T-helper 9 cell (primary cell): ENCODE results near the gene KRAS.

Experiments
- DNase-seq: peaks from one replicate; pipeline ENCODE4 v3.0.0-alpha.2; 2020

The KRAS gene

DNA sequence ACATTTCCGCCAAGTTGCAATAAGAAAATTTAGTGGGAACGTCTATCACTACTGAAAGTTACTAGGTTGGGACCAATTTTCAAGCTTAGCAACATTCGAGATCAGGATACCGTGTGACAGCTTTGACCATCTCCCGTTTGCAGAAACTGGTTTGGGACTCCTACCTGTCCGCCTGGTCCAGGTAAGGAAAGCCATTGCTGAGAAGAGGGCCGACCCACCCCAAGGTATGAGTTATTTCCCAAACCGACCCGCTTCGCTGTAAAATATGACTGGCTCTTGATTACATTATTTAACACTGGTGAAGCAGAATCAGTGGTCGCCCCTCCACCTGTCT is 56.0 kb downstream of the KRAS start:
- DNase-seq, result no peak

DNA sequence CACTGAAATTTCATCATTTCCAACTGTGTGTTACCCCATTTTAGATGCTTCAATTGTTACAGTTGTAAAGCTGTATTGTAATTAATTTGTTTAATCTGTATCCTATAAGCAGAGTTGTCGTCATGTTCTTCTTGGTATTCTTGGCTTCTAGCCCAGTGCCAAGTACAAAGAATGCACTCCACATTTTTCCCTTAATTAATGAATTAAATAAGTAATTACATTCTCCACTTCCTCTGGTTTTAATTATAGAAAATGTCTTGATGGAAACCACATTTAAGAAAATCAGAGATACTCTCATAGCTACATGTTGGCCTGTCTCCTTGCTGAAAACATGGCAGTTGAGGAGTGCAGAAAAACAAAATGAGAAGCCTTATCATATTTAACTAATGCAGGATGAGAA is 56.5 kb downstream of the KRAS start:
- no peak for DNase-seq

DNA sequence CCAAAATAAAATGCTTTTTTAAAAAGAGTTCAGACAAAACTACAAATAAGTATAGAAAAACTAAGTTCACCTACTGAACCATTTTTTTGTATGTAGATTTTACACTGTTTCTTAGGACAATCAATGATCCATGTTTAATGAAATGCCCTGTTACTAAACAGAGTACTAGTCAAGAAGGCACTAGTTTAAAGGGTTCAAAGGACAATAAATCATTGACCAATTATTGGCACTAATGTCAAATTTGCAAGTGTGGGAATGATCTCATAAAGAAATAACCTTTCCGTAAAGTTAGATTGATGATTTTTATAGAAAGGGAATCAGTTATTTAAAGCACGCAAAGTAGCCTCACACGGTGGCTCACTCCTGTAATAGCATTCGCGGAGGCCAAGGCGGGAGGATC is 59.9 kb downstream of the KRAS start:
- no peak for DNase-seq

- DNase-seq, result no peak
These were observed 61.1 kb downstream of the KRAS start for GRCh38 chr12:25189656-25190055.

- DNase-seq, result no peak
These were observed 62.9 kb downstream of the KRAS start for GRCh38 chr12:25187781-25188180.

GRCh38 chr12:25186788-25187402 is 63.8 kb downstream of the KRAS start:
- no peak for DNase-seq

DNA sequence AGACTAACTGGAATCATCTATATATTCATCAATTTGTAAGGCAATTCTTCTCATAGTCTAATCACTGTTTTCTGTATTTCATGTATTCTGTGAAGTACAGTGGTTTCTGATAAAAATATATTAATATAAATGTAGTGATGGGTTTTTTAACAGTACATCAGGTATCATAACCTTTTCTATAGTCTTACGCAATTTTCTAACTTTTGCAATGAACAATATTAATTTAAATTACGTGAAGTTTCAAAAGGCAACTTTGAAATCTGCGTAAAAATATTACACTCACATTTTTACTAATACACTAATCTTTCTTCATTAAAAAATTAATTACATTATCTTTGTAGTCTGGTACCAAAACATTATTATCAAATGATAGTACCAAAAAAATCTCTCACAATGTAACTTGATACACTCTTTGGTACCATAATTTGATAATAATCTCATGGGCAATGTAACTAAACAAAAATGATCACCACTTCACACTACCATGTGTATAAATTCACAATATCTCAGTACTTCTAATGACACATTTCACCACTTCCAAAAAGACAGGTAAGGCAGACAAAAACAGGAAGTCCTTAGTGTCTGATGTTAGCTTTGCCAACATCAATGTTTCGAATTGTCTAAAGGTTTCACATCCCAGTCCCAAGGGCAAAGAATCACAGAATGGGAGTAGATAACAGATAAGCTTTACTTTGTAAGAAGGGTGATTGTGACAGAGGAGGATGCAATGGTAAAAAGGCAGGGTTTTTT is 64.5 kb downstream of the KRAS start:
- DNase-seq, result no peak

DNA sequence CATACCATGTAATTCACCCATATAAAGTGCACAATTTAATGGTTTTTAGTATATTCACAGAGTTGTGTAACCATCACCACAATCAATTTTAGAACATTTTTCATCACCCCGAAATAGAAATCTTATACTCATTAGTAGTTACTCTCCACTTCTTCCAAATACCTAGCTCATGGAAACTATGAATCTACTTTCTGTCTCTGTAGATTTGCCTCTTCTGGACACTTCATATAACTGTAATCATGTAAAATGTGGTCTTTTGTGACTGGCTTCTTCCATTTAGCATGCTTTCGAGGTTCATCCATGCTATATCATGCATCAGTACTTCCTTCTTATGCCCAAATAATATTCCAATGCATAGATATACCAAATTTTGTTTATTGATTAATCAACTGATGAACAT is 66.6 kb downstream of the KRAS start:
- no peak for DNase-seq

GRCh38 chr12:25182765-25183164 is 68.0 kb downstream of the KRAS start:
- no peak for DNase-seq

GRCh38 chr12:25162866-25163265 is 87.9 kb downstream of the KRAS start:
- DNase-seq, result no peak

DNA sequence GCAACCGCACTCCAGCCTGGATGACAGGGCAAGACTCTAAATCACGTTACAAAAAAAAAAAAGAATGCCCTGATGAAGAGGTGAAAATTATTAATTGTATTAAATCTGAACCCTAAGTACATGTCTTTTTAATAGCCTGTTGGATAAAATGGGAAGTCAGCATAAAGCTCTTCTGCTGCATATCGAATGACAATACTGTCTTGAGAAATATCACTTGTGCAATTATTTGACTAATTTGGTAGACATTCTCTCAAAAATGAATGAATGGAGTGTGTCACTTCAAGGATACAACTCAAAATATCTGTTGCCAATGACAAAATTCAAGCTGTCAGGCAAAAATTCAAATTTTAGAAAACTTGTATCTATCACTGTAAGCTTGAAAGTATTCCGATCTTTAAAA is 94.7 kb downstream of the KRAS start:
- no peak for DNase-seq

- DNase-seq, result no peak
These were observed 95.6 kb downstream of the KRAS start for GRCh38 chr12:25155022-25155576.
